ENCODE measurements around the gene TMCO1.

DNA sequence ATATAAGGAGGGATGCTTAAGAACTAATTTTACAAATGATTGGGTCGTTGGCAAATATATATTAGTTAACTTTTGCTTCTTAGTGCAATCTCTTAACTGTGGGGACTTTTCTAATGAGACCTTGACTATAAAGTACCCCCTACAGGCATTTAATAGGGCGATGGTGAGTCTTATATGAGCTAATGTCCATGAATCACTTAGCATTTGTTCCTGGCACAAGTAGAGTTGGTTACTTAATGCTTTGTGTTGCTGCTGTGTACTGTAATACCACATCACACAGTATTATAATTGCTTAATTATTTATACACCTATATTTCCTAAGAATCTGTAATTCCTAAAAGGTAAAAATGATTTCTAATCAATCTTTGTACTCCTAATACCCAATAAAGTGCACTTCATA lies 25.3 kb upstream of the TMCO1 start:
- TF ChIP-seq EZH2 (IDR thresholded peaks at IDR 0.05; ENCODE audit: low read length, unreplicated experiment) (no peak), CTCF (conservative IDR thresholded peaks at IDR 0.05; ENCODE audit: low read depth, low read length) (no peak)

Measured in PC-3 (cell line).